HL-60 (cell line): Measurements from ENCODE around the gene SEPTIN5.

Experiments used
- DNase-seq, 2 experiments: peaks; one replicate each; pipeline ENCODE4 v3.0.0-alpha.2; 2010 to 2020; ENCODE audit warnings: low read depth in 1 of 2, low spot score in 1 of 2
- H3K27ac ChIP-seq: fragments of 250-450 bp; sonication (Bioruptor Pico); replicated peaks from 2 replicates; pipeline ENCODE4 v1.5.1; 2020; ENCODE audit warnings: mild to moderate bottlenecking, moderate library complexity
- H3K27me3 ChIP-seq: fragments of 250-450 bp; sonication (Bioruptor Pico); 2 replicates; pipeline ENCODE4 v1.5.1; 2021; ENCODE audit warnings: mild to moderate bottlenecking, moderate library complexity; ENCODE audit not compliant: insufficient read depth, poor library complexity, severe bottlenecking
- H3K4me3 ChIP-seq: replicated peaks from 2 replicates; pipeline ENCODE4 v1.5.1; 2011; ENCODE audit warnings: mild to moderate bottlenecking, control low read depth, low read length; ENCODE audit not compliant: insufficient read depth
- GABPA ChIP-seq: IDR thresholded peaks from 2 replicates; pipeline ENCODE4 v1.6.1; 2012; ENCODE audit warnings: low read depth
- POLR2AphosphoS5 ChIP-seq: IDR thresholded peaks from 2 replicates; pipeline ENCODE4 v1.6.1; 2012; ENCODE audit warnings: low read depth
- SPI1 ChIP-seq: IDR thresholded peaks from 2 replicates; pipeline ENCODE4 v1.6.1; 2012; ENCODE audit warnings: low read depth, mild to moderate bottlenecking, borderline replicate concordance
- TF ChIP-seq, protein P1 (sequence below): IDR thresholded peaks from one replicate; pipeline ENCODE4 v1.5.1; 2011; ENCODE audit warnings: low read length, control low read depth, inconsistent platforms; ENCODE audit not compliant: insufficient read depth
- TF ChIP-seq, protein P2 (sequence below): IDR thresholded peaks from 2 replicates; pipeline ENCODE4 v1.6.1; 2012; ENCODE audit warnings: low read depth; ENCODE audit not compliant: insufficient replicate concordance

Gene SEPTIN5

DNA sequence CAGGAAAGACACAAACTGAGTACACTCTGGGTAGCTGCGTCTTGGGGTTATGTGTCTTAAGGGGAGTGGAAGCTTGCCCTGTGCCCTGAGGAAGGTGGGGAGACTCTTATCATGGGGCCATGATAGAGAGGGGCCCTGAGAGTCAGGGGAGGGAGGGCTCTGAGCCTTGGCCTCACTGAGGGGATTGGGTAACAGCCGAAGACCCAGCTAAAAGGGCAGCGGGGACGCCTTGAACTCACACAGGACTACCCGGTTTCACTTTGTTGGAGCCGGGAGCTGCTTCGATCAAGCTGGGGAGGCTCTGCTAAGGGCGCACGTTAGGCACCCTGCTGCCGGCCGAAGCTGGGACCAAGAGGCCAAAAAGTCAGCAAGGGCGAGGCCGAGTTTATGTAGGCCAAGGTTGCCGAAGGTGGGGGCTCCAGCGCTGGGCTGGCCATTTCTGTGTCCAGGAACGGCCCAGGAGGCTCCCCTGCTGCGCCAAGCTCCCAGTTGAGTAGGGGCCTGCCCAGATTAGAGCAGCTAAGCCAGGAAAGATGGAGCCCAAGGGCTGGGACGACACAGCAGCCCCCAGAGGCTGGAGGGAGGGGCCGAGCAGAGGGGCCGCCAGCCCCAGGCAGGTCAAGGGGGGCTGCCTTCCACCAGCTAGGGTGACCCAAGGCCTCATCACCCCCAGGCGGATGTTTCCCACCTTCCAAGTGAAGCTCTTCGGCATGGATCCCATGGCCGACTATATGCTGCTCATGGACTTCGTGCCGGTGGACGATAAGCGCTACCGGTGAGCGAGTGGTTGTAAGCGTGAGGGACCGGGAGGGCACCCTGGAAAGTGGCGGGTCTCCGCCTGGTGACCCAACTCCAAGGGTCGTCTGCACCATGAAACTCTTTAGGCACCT lies 48.5 kb downstream of the SEPTIN5 start:
- Histone ChIP-seq H3K27me3 (peaks cover 65% of the 10 kb centered on the region), H3K4me3 (no peak overlapping the region), H3K27ac (no peak overlapping the region)
- TF ChIP-seq GABPA (no peak), POLR2AphosphoS5 (no peak), SPI1 (no peak)
- TF ChIP-seq, protein P1, sequence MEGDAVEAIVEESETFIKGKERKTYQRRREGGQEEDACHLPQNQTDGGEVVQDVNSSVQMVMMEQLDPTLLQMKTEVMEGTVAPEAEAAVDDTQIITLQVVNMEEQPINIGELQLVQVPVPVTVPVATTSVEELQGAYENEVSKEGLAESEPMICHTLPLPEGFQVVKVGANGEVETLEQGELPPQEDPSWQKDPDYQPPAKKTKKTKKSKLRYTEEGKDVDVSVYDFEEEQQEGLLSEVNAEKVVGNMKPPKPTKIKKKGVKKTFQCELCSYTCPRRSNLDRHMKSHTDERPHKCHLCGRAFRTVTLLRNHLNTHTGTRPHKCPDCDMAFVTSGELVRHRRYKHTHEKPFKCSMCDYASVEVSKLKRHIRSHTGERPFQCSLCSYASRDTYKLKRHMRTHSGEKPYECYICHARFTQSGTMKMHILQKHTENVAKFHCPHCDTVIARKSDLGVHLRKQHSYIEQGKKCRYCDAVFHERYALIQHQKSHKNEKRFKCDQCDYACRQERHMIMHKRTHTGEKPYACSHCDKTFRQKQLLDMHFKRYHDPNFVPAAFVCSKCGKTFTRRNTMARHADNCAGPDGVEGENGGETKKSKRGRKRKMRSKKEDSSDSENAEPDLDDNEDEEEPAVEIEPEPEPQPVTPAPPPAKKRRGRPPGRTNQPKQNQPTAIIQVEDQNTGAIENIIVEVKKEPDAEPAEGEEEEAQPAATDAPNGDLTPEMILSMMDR = no peak
- TF ChIP-seq, protein P2, sequence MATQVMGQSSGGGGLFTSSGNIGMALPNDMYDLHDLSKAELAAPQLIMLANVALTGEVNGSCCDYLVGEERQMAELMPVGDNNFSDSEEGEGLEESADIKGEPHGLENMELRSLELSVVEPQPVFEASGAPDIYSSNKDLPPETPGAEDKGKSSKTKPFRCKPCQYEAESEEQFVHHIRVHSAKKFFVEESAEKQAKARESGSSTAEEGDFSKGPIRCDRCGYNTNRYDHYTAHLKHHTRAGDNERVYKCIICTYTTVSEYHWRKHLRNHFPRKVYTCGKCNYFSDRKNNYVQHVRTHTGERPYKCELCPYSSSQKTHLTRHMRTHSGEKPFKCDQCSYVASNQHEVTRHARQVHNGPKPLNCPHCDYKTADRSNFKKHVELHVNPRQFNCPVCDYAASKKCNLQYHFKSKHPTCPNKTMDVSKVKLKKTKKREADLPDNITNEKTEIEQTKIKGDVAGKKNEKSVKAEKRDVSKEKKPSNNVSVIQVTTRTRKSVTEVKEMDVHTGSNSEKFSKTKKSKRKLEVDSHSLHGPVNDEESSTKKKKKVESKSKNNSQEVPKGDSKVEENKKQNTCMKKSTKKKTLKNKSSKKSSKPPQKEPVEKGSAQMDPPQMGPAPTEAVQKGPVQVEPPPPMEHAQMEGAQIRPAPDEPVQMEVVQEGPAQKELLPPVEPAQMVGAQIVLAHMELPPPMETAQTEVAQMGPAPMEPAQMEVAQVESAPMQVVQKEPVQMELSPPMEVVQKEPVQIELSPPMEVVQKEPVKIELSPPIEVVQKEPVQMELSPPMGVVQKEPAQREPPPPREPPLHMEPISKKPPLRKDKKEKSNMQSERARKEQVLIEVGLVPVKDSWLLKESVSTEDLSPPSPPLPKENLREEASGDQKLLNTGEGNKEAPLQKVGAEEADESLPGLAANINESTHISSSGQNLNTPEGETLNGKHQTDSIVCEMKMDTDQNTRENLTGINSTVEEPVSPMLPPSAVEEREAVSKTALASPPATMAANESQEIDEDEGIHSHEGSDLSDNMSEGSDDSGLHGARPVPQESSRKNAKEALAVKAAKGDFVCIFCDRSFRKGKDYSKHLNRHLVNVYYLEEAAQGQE = no peak
- DNase-seq = no peak

DNA sequence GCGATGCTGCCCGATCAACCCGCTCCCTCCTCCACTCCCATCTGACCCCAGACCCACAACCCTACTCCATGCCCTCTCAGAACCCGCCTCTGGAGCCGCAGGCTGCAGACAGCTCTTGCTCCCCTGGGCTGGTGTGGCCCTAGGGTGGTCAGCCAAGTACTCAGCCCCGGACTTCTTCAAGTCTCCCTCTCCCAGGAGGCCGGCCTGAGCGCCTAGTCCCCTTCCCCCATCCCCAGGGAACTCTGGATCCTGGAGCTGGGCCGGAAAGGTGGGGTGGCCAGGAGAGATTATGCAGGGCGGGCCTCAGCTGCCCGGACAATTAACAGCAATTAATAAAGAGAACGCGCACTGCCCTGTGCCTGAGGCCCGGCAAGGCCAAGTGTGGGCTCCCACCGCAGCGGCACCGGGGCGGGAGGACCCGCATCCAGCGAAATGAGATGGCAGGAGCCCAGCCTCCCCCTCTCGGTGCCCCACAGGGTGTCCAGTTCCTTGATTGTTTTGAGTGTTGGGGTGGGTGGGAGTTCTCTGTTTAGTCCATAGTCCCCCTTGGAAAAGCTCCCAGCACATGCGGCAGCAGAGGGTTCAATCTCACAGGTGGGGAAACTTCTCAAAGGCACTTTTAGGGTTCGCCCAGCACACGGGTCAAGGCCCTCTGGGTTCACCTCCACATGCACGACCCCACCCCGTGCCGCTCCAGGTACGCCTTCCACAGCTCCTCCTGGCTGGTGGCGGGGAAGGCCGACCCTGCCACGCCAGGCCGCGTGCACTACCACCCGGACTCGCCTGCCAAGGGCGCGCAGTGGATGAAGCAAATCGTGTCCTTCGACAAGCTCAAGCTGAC lies 49.4 kb downstream of the SEPTIN5 start:
- DNase-seq = no peak
- peaks cover 65% of the 10 kb centered on the region for H3K27me3 ChIP-seq
- no peak overlapping the region for H3K4me3 ChIP-seq
- H3K27ac ChIP-seq = no peak overlapping the region
- TF ChIP-seq, protein P1 = no peak

DNA sequence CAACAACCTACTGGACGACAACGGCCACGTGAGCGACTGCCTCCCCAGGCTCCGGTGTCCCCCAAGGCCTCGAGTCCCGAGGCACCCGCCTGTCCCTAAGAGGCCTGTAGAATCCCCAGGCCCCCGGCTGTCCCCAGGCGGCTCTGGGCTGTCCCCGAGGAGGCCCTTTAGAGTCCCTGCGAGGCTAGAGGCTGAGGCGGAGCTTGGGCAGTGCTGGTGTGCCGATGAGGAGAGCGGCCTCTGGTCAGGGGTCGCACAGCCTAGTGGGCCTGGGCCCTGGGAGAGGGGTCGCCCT lies 49.9 kb downstream of the SEPTIN5 start:
- Histone ChIP-seq H3K27me3 (peaks cover 63% of the 10 kb centered on the region), H3K27ac (no peak overlapping the region), H3K4me3 (no peak overlapping the region)
- TF ChIP-seq, protein P1 = no peak
- TF ChIP-seq GABPA (no peak), SPI1 (no peak), POLR2AphosphoS5 (no peak)
- TF ChIP-seq, protein P2 = no peak
- no peak for DNase-seq
